Right lobe of liver (tissue), 6 donors: Measurements from ENCODE around the gene TTC28. TPM values are rescaled to one million over a fixed set of nuclear protein-coding genes. Genes with fewer than 3 reads are reported as not detected.

Experiments
- ATAC-seq, 4 donors: fragments of 200-7000 bp; cut with Tn5 transposase; one replicate each; pipeline ENCODE4 v1.9.1; 2020; ENCODE audit warnings: mild to moderate bottlenecking in 4 of 4, moderate library complexity in 4 of 4
- DNase-seq, 3 donors: peaks; one replicate each; pipeline ENCODE4 v3.0.0-alpha.2; 2020
- H3K27ac ChIP-seq, 3 donors: fragments of 200-600 bp; one replicate each; pipeline ENCODE4 v1.8.0; 2022
- H3K27me3 ChIP-seq, 2 donors: fragments of 200-600 bp; one replicate each; pipeline ENCODE4 v1.8.0; 2022
- H3K36me3 ChIP-seq, 4 donors: fragments of 200-600 bp; sonication (generic) in 1 of 4; one replicate each; pipeline versions ENCODE4 v1.5.1 to v1.8.0; 2017 to 2022; ENCODE audit warnings: control low read depth in 1 of 4
- H3K4me1 ChIP-seq, 4 donors: fragments of 200-600 bp; sonication (generic) in 1 of 4; one replicate each; pipeline versions ENCODE4 v1.5.1 to v1.8.0; 2017 to 2022; ENCODE audit warnings: control low read depth in 1 of 4
- H3K4me3 ChIP-seq, 3 donors: fragments of 200-600 bp; one replicate each; pipeline ENCODE4 v1.8.0; 2022
- H3K9me3 ChIP-seq, 4 donors: fragments of 200-600 bp; sonication (generic) in 1 of 4; one replicate each; pipeline versions ENCODE4 v1.5.1 to v1.8.0; 2017 to 2022; ENCODE audit warnings: control low read depth in 1 of 4
- CTCF ChIP-seq, 4 donors: fragments of 200-600 bp in 3 of 4; fragments of 450-650 bp in 1 of 4; IDR thresholded peaks; one replicate each; pipeline versions ENCODE4 v1.5.1 to v1.8.0; 2016 to 2022; ENCODE audit warnings: antibody characterized with exemption in 4 of 4, mild to moderate bottlenecking in 2 of 4
- POLR2A ChIP-seq: fragments of 450-650 bp; IDR thresholded peaks from one replicate; pipeline ENCODE4 v1.6.1; 2017; ENCODE audit warnings: antibody characterized with exemption, mild to moderate bottlenecking
- WGBS: methylation state at CpG from one replicate; pipeline ENCODE4 v1.1.6; 2018; ENCODE audit warnings: low coverage, low lambda C conversion rate; ENCODE audit not compliant: insufficient coverage; ENCODE audit errors: missing lambda C conversion rate; 5-methylcytosine and 5-hydroxymethylcytosine counted together
- intact Hi-C, 2 donors: fragments of 100-400 bp; cut with DNase I; formaldehyde crosslinking; loops; one replicate each; pipeline versions ENCODE4 v1.11.2 to v1.14.1; 2022
- total RNA-seq, 6 experiments: library from RNA; depleted of rRNA in 2 of 6; stranded (reverse); fragments of >200 nt in 2 of 6; fragmentation: NEBNext Ultra II Directional in 3 of 6; extraction: Animal tissue kit (Norgen Biotek cat#: 25700) in 3 of 6; gene quantifications; one replicate each; pipeline versions ENCODE4 v1.1.0 to v1.2.4, GENCODE V29; 2016 to 2023
- donor health status: DM: no; HTN: yes; CAD: no.
- donor health status: DM: no; HTN: no; CAD: no.
- donor health status: DM: no; HTN: no; CAD: no.
- donor health status: DM: no; HTN: yes; CAD: no.
- donor health status: DM: no; HTN: yes; CAD: no.

The TTC28 gene
- total RNA-seq, 6 experiments from 2014 or later = 9.4 to 38.3 (median 15.0) TPM

- Histone ChIP-seq H3K36me3 (no peaks in the 10 kb centered on the region), H3K4me1 (no peaks in the 10 kb centered on the region), H3K4me3 (no peak overlapping the region), H3K27me3 (no peaks in the 10 kb centered on the region), H3K27ac (no peak overlapping the region), H3K9me3 (no peaks in the 10 kb centered on the region)
- WGBS = 100% methylated on average over 2 of the region's 4 CpGs
- ATAC-seq (no peak), DNase-seq (peak in 1 of 3 donors; percentile 21)
- intact Hi-C loops = loop anchor here in 1 of 2 donors (10.0 kb wide), 1 partner anchor 570 kb away; no protein-coding TSS in a partner anchor
- TF ChIP-seq POLR2A (no peak), CTCF (IDR thresholded peaks at IDR 0.05) (no peak)
These were observed 655.2 kb downstream of the TTC28 start for GRCh38 chr22:28024422-28024888.

DNA sequence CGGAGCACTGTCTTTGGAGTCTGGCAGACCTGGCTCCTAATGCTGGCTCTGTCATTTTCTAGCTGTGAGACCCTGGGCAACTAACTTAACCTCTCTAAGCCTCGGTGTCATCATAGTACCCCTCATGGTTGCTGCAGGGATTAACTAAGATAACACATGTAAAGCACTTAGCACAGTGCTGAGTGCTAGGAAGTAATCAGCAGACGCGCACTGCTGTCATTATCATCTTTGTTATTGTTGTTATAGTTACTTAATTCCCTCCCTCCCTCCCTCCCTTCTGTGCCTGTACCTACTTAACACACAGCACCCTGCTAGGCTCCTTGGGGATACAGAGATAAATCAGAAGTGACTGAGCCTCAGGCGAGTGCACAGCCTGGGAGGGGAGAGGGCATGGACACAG, 655.9 kb downstream of the TTC28 start:
- TF ChIP-seq POLR2A (no peak), CTCF (IDR thresholded peaks at IDR 0.05) (no peak)
- intact Hi-C loops = loop anchor here in 1 of 2 donors (10.0 kb wide), 1 partner anchor 571 kb away; no protein-coding TSS in a partner anchor
- DNase-seq (peak in 1 of 3 donors; percentile 10), ATAC-seq (no peak)
- H3K27me3 ChIP-seq = no peaks in the 10 kb centered on the region
- no peaks in the 10 kb centered on the region for H3K9me3 ChIP-seq
- H3K4me3 ChIP-seq = no peak overlapping the region
- no peaks in the 10 kb centered on the region for H3K4me1 ChIP-seq
- H3K36me3 ChIP-seq = no peaks in the 10 kb centered on the region
- 90% methylated on average over 2 of the region's 5 CpGs for whole genome bisulfite sequencing
- no peak overlapping the region for H3K27ac ChIP-seq

DNA sequence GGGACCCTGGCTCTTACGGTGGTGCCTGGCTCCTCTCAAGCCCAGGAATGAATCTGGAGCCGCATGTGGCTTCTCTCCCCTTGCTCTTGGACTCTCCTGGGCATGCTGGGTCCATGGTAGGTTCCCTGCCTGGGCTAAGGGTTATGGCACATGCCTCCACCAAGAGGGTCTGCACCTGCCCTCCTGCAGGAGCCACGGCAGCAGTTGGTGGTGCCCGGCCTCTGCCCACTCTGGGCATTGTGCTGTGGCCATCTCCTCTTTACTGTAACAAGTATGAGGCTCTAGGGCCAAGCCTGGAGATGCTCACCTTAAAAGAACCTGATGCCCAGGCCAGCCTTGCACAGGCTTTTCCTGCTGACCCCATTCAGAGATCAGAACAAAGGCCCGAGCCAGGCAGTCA, 656.6 kb downstream of the TTC28 start:
- 100% methylated on average over 1 of the region's 5 CpGs for WGBS
- H3K9me3 ChIP-seq = no peaks in the 10 kb centered on the region
- intact Hi-C loops = loop anchor here in 1 of 2 donors (10.0 kb wide), 1 partner anchor 572 kb away; no protein-coding TSS in a partner anchor
- ATAC-seq = no peak
- DNase-seq = peak in 1 of 3 donors; percentile 37
- H3K27ac ChIP-seq = no peak overlapping the region
- H3K36me3 ChIP-seq = no peaks in the 10 kb centered on the region
- H3K4me3 ChIP-seq = no peak overlapping the region
- no peaks in the 10 kb centered on the region for H3K27me3 ChIP-seq
- no peaks in the 10 kb centered on the region for H3K4me1 ChIP-seq
- TF ChIP-seq POLR2A = no peak
- TF ChIP-seq CTCF (IDR thresholded peaks at IDR 0.05) = no peak

GRCh38 chr22:28021998-28022660, 657.5 kb downstream of the TTC28 start:
- Histone ChIP-seq H3K4me3 (no peak overlapping the region), H3K4me1 (no peaks in the 10 kb centered on the region), H3K9me3 (no peaks in the 10 kb centered on the region), H3K27ac (no peak overlapping the region), H3K36me3 (no peaks in the 10 kb centered on the region), H3K27me3 (no peaks in the 10 kb centered on the region)
- WGBS = 69% methylated on average over 4 of the region's 7 CpGs
- ATAC-seq (no peak), DNase-seq (peak in 2 of 3 donors; percentile 31 to 36)
- TF ChIP-seq CTCF (IDR thresholded peaks at IDR 0.05) (no peak), POLR2A (no peak)
- intact Hi-C loops = loop anchor here in 1 of 2 donors (10.0 kb wide), 1 partner anchor 573 kb away; no protein-coding TSS in a partner anchor
